Colonic mucosa (tissue), 4 donors: ENCODE data around the gene FAM219A. TPM values are rescaled to one million over a fixed set of nuclear protein-coding genes. Genes with fewer than 3 reads are reported as not detected.
"Not testable (repeated sequence)": the region's sequence is repeated elsewhere in the genome, so short reads cannot be mapped to it uniquely, and the experiment has no call there.

ENCODE experiments used
- DNase-seq: peaks from one replicate; pipeline ENCODE4 v3.0.0-alpha.2; 2020
- H3K27ac ChIP-seq: fragments of 200-600 bp; one replicate; pipeline ENCODE4 v1.8.0; 2021
- H3K27me3 ChIP-seq: fragments of 200-600 bp; one replicate; pipeline ENCODE4 v1.8.0; 2021
- H3K36me3 ChIP-seq: fragments of 200-600 bp; one replicate; pipeline ENCODE4 v1.8.0; 2021
- H3K4me1 ChIP-seq: fragments of 200-600 bp; one replicate; pipeline ENCODE4 v1.8.0; 2021; ENCODE audit warnings: mild to moderate bottlenecking
- H3K4me3 ChIP-seq: fragments of 200-600 bp; one replicate; pipeline ENCODE4 v1.8.0; 2021
- H3K9ac ChIP-seq, 2 donors: one replicate each; pipeline ENCODE4 v1.7.0; 2013; ENCODE audit warnings: control low read depth in 2 of 2, low read depth in 2 of 2, low read length in 2 of 2
- H3K9me3 ChIP-seq: fragments of 200-600 bp; one replicate; pipeline ENCODE4 v1.8.0; 2021
- CTCF ChIP-seq: fragments of 200-600 bp; IDR thresholded peaks from one replicate; pipeline ENCODE4 v1.8.0; 2022; ENCODE audit warnings: antibody characterized with exemption, mild to moderate bottlenecking
- intact Hi-C: fragments of 100-400 bp; cut with DNase I; formaldehyde crosslinking; loops from one replicate; pipeline ENCODE4 v1.14.1; 2022
- total RNA-seq, 2 donors: library from RNA; stranded (reverse); fragmentation: NEBNext Ultra II Directional in 1 of 2; extraction: Animal tissue kit (Norgen Biotek cat#: 25700) in 1 of 2; gene quantifications; one replicate each; pipeline ENCODE4 v1.2.1, GENCODE V29; 2021
- donor health status: healthy.
- donor health status: DM: no; HTN: no; CAD: no.
- donor health status: DM: no; HTN: no; CAD: no.

The FAM219A gene
- total RNA-seq, 2 donors from 2014 or later, result 6.3 to 7.5 TPM

- intact Hi-C loops, result no loop called here
- no peaks in the 10 kb centered on the region for H3K9me3 ChIP-seq
These were observed 86.4 kb downstream of the FAM219A start for GRCh38 chr9:34371886-34372466.

DNA sequence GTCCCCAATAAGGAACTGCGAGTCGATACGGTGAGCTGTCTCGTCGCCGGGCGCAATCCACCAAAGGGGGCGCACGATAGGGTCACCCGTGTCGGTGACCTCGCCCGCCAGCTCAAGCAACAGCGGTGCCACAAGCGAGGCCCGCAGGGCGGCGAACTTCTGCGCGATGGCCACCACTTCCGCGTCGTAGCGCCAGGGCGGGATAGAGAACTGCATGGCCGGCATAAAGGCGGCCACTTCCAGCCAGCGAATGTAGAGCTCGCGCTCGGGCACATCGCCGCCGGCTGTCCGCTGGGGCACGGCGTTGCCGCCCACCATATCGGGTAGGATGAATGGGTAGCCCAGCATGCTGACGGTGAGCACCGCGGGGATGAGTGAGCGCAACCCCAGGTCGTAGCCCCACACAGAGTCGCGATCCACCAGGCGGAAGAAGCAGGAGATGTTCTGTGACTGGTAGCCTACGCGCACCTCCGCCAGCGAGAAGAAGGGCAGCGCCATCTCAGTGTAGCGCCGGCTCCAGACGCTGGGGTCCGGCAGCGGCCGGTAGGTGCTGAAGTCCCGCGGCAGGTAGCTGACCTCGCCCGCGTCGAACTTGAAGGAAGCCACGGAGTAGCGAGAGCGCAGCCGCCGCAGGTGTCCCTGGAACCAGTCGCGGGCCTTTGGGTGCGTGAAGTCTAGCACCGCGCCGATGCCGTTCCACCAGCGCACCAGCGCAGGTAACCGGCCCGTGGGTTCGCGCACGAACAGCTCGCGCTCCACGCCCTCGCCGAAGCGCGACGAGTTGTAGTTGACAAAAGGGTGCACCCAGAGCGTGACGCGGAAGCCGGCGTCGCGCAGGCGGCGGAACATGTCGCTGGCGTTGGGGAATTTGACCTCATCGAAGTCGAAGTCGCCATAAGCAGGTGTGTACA lies 87.1 kb downstream of the FAM219A start:
- H3K9me3 ChIP-seq, result no peaks in the 10 kb centered on the region
- no peaks in the 10 kb centered on the region for H3K27me3 ChIP-seq
- intact Hi-C loops, result no loop called here
- H3K27ac ChIP-seq, result no peak overlapping the region
- H3K4me1 ChIP-seq, result no peaks in the 10 kb centered on the region
- no peaks in the 10 kb centered on the region for H3K36me3 ChIP-seq
- no peak overlapping the region for H3K4me3 ChIP-seq
- no peak overlapping the region for H3K9ac ChIP-seq
- no peak for DNase-seq
- TF ChIP-seq CTCF, result no peak

More at GRCh38 chr9:34371886-34372466, 86.4 kb downstream of the FAM219A start:
- Histone ChIP-seq H3K27ac (no peak overlapping the region), H3K4me1 (no peaks in the 10 kb centered on the region), H3K9ac (no peak overlapping the region), H3K4me3 (no peak overlapping the region), H3K36me3 (no peaks in the 10 kb centered on the region), H3K27me3 (no peaks in the 10 kb centered on the region)
- TF ChIP-seq CTCF, result no peak
- DNase-seq, result no peak

DNA sequence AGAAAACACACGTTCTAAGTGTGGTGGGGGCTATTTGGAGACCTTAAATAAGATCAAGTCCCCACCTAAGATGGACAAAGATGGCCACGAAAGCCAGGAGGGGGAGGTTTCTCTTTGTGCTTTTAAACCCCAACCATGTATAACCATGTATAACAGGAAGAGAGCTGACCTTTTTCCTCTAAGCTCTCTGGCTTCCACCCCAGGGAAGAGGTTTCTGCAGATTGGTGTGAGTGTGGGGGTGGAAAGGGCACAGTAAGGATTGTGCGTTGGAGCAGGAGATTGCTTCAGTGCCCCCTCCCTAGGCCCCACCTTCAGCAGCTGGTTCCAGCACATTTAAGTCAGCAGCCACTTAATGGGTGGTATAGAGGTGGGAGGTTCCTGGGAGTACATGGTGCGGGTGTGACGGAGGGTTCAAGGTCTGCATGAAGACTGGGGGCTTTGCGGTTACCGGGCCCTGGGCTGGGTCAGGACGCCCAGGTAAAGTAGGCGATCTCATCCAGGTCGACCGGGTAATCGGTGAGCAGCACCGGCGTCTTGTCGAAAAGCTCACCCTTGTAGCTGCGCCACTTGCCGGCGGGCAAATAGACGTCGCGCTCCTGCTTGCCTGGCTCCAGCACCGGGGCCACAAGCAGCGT lies 87.9 kb downstream of the FAM219A start:
- intact Hi-C loops, result no loop called here

GRCh38 chr9:34369636-34370035 lies 88.7 kb downstream of the FAM219A start:
- no peak overlapping the region for H3K9ac ChIP-seq
- DNase-seq, result no peak
- no peaks in the 10 kb centered on the region for H3K27me3 ChIP-seq
- no peak overlapping the region for H3K27ac ChIP-seq
- no peak for TF ChIP-seq CTCF
- H3K4me1 ChIP-seq, result no peaks in the 10 kb centered on the region
- no peak overlapping the region for H3K4me3 ChIP-seq
- intact Hi-C loops, result no loop called here
- H3K36me3 ChIP-seq, result no peaks in the 10 kb centered on the region
- H3K9me3 ChIP-seq, result no peaks in the 10 kb centered on the region

More for the DNA sequence above, 87.9 kb downstream of the FAM219A start:
- no peak for TF ChIP-seq CTCF
- Histone ChIP-seq H3K4me1 (no peaks in the 10 kb centered on the region), H3K36me3 (no peaks in the 10 kb centered on the region), H3K4me3 (no peak overlapping the region), H3K9me3 (no peaks in the 10 kb centered on the region), H3K27me3 (no peaks in the 10 kb centered on the region), H3K27ac (no peak overlapping the region), H3K9ac (no peak overlapping the region)
- no peak for DNase-seq

- H3K4me3 ChIP-seq, H3K36me3 ChIP-seq, intact Hi-C loops, H3K27ac ChIP-seq, H3K9me3 ChIP-seq, H3K4me1 ChIP-seq, DNase-seq, H3K9ac ChIP-seq, H3K27me3 ChIP-seq: not testable (repeated sequence)
These were observed 89.6 kb downstream of the FAM219A start for GRCh38 chr9:34368796-34369195.

DNA sequence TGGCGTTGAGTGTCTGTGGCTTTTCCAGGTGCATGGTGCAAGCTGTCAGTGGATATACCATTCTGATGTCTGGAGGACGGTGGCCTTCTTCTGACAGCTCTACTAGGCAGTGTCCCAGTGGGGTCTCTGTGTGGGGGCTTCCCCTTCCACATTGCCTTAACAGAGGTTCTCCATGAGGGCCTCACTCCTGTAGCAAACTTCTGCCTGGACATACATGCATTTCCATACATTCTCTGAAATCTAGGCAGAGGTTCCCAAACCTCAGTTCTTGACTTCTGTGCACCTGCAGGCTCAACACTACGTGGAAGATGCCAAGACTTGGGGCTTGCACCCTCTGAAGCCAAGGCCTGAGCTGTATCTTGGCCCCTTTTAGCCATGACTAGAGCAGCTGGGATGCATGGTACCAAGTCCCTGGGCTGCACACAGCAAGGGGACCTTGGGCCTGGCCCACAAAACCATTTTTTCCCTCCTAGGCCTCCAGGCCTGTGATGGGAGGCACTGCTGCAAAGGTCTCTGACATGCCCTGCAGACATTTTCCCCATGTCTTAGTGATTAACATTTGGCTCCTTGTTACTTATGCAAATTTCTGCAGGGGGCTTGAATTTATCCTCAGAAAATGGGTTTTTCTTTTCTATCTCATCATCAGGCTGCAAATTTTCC lies 90.5 kb downstream of the FAM219A start:
- H3K9ac ChIP-seq, H3K4me1 ChIP-seq, DNase-seq, H3K9me3 ChIP-seq, intact Hi-C loops, H3K4me3 ChIP-seq, H3K36me3 ChIP-seq, H3K27ac ChIP-seq, H3K27me3 ChIP-seq: not testable (repeated sequence)
